Measurements from ENCODE around the gene MYMX.

- TF ChIP-seq POLR2A (IDR thresholded peaks at IDR 0.05) (no peak), CTCF (IDR thresholded peaks at IDR 0.05) (no peak), POLR2AphosphoS5 (IDR thresholded peaks at IDR 0.05) (no peak)
These were observed 26.6 kb downstream of the MYMX start for GRCh38 chr6:44243345-44243744.
